Measurements from ENCODE around the gene RPTOR.

The RPTOR gene

GRCh38 chr17:80921741-80922579, 377.3 kb downstream of the RPTOR start:
- no peak for DNase-seq

GRCh38 chr17:80922580-80923160, 378.0 kb downstream of the RPTOR start:
- no peak for DNase-seq

DNA sequence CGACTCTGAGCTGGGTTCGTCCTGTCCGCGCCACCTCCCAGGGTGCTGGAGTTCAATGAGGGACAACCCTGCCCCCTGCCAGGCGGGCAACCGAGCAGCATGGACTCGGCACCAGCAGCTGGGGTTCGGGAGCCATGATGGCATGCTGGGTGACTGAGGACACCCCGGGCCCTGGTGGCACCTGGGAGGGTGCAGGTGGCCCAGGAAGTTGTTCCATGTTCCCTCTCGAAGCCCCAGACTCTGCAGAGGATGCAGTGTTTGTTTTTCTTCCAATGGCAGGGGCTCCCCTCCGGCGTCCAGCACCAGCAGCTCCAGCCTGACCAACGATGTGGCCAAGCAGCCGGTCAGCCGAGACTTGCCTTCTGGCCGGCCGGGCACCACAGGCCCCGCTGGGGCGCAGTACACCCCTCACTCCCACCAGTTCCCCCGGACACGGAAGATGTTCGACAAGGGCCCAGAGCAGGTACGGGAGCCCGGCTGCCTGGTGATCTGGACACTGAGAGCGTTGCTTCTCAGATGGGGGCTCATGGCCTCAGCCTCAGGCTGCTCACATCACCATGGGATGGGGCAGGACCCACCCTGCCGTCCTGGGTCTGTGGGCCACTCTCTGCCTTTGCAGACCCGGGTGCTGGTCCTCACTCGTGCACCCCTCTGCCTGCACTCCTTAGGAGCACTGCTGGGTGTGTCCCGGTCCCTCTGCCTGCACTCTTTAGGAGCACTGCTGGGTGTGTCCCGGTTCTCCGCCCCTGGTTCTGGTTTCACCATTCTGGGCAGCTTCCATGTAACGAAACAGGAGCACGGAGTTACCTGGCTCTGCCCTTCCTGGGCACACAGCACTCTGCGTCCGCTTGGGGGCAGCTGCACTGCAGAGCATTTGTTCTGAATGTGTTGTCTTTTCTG, 378.8 kb downstream of the RPTOR start:
- no peak for DNase-seq

DNA sequence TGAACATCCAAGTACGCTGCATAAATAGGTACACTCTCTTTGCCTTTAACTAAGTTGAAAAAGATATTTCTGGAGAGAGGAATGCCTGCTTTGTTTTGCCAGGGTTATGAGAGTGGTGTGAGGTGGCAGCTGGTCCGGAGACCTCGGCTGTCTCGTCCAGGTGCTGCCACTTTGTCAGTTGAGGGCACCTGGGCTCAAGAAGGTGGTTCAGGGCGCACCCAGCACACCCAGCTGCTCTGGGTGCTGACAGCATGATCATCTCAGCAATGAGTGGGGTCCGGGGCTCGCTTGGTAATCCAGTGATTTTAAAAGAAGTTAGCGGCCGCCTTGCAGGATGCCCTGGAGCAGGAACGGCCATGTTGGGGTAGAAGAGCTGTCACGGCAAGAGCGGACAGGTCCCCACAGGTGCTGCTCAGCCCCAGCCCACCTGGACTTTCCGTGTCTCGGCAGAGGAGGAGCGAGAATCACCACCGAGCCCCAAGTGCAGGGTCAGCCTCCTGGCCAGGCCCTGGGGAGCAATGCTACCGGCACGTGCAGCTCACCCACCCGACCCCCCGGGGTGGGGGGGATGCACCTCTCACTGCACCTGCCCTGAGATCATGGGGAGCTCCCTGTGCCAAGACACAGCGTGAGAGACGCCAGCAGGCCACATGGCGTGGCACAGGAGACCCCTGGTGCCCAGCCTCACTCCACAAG, 379.6 kb downstream of the RPTOR start:
- no peak for DNase-seq

- no peak for DNase-seq
Observed at GRCh38 chr17:80924807-80925610, 380.4 kb downstream of the RPTOR start.

- peak; percentile 38 for DNase-seq
Observed at GRCh38 chr17:80925688-80926335, 381.2 kb downstream of the RPTOR start.

GRCh38 chr17:80926591-80927250, 382.1 kb downstream of the RPTOR start:
- no peak for DNase-seq

GRCh38 chr17:80927791-80928216, 383.2 kb downstream of the RPTOR start:
- peak; percentile 52 for DNase-seq

DNA sequence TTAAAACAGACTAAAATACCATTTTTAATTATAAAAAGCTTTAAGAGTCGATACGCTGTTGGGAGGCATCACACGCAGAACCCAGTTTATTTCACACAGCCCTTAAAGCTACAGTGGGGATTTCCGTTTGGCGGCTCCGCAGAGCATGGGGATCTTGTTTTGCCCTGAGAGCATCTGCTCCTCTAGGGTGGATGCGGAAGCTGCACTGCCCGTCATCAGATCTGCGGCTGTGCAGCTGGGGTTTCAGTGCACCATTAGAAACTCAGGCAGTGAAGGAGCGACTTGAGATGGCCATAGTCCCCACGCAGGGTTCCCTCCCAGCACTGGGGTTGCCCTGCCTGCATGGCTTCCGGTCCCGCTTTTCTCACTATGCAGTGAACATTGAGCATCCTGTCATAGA, 384.8 kb downstream of the RPTOR start:
- no peak for DNase-seq

- no peak for DNase-seq
Observed at GRCh38 chr17:80930335-80931279, 386.0 kb downstream of the RPTOR start.

- peak; percentile 95 for DNase-seq
Observed at GRCh38 chr17:80931421-80932265, 387.0 kb downstream of the RPTOR start.

- DNase-seq: no peak
Observed at GRCh38 chr17:80935526-80935925, 390.9 kb downstream of the RPTOR start.

GRCh38 chr17:80936218-80936617, 391.6 kb downstream of the RPTOR start:
- no peak for DNase-seq

DNA sequence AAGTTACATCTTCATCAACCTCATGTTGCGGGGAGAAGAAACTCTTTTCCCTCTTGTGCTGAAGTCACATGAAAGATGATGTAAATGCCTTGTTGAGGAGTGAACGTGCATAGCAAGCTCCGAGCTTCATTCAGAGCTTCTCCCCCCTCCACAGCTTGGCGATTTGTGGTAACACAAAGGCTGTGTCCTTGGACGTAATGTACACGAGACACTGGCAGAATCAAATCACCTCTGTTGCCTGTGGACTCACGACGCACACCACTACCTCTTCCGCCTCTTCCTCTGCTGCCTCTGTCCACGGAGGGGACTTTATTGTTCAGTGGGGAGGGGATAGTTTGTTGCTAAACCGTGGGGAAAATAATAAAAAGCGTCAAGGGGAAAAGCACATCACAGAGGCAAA, 392.1 kb downstream of the RPTOR start:
- no peak for DNase-seq

- DNase-seq: peak; percentile 42
Observed at GRCh38 chr17:80937462-80938381, 393.1 kb downstream of the RPTOR start.

DNA sequence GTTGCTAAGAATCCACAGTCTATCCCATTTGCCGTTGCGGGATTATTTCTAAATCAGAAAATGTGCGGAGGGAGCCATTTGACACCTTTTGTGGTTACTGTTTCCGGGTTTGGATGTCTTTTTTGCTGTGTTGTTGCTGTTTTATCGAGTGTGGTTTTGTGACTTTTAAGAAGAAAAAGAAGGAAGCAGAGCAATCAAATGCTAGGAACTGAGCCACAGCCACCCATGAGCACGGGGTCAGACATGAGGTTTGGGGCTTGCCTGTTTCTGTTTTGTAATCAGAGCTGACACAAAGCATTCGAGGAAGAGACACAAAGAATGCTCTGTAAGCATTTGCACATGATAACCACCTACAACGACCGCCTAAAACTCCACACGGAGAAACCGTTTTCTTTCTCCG, 393.9 kb downstream of the RPTOR start:
- DNase-seq: no peak

All from fibroblast of skin of scalp (primary cell).